Measurements from ENCODE around the gene LNP1.

DNA sequence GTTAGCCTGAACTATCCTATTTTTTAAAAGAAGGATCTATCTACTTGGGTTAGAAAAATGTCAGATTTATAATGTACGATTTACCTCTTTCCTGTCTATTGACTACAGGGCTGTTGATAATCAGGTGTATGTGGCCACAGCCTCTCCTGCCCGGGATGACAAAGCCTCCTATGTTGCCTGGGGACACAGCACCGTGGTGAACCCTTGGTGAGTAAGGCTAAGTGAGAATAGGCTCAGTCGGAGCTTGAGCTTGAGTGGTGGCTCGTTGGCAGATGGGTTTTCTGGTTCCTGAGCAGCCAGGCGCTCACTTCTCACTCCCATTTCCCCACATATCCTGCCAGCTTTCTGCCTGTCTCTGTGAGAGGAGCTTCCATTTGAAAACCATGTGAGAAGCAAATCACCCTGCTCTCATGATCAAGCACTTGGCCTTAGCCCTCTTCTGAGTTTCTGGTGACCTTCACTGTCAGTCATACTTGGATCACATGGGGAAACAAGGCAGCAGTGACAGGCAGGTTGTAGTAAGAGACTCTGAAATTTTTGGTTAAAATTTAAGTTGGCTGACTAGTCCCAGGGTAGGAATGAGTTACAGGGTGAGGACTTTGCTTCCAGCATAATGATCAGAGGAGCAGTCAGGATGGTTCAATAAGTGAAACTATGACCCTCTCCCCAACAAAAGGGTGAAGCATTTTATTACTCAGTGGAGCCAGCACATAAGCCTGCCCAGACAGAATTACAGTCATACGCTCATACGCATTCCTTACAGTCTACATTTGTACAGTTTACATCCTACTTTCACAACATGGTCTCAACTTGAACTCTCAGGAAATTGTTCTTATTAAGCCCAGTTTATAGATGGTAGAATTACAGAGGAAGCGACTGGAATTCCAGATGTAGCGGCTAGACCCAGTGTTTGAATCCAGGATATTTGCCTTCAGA lies 48.8 kb upstream of the LNP1 start:
- TF ChIP-seq EZH2phosphoT487 (IDR thresholded peaks at IDR 0.05; ENCODE audit: insufficient read depth, low read depth) (no peak), EZH2 (IDR thresholded peaks at IDR 0.05; ENCODE audit: insufficient read depth, poor library complexity, severe bottlenecking) (no peak)

Data from GM23248 (cell line).